GM12878 (cell line): Measurements from ENCODE around the gene FNDC3B. TPM values are rescaled to one million over a fixed set of nuclear protein-coding genes. Genes with fewer than 3 reads are reported as not detected.
A peak's percentile ranks its signal among the peaks of the same experiment; 100 is the strongest.

Experiments used
- BCL11A ChIP-seq: IDR thresholded peaks from 2 replicates; pipeline ENCODE4 v1.6.1; 2011; ENCODE audit warnings: low read depth, low read length
- CBFB ChIP-seq: IDR thresholded peaks from 2 replicates; pipeline ENCODE4 v1.6.1; 2016; ENCODE audit warnings: antibody characterized with exemption, low read depth
- CBX3 ChIP-seq: fragments of 200-600 bp; sonication (generic); IDR thresholded peaks from 2 replicates; pipeline ENCODE4 v1.6.1; 2016; ENCODE audit warnings: low read depth, borderline replicate concordance
- CREM ChIP-seq: IDR thresholded peaks from 2 replicates; pipeline ENCODE4 v1.6.1; 2014; ENCODE audit warnings: antibody characterized with exemption, low read depth
- EED ChIP-seq: sonication (generic); IDR thresholded peaks from 2 replicates; pipeline ENCODE4 v1.6.1; 2016; ENCODE audit warnings: antibody characterized with exemption, low read depth
- FOXK2 ChIP-seq: fragments of 450-650 bp; IDR thresholded peaks from 2 replicates; pipeline ENCODE4 v1.6.1; 2017; ENCODE audit warnings: mild to moderate bottlenecking, moderate library complexity
- FOXM1 ChIP-seq: IDR thresholded peaks from 2 replicates; pipeline ENCODE4 v1.6.1; 2012; ENCODE audit warnings: low read depth, mild to moderate bottlenecking, inconsistent platforms, low read length, moderate library complexity
- IKZF1 ChIP-seq: fragments of 450-650 bp; conservative IDR thresholded peaks from 2 replicates; pipeline ENCODE4 v1.6.1; 2017; ENCODE audit warnings: antibody characterized with exemption, mild to moderate bottlenecking
- IKZF2 ChIP-seq, 2 experiments: fragments of 450-650 bp; IDR thresholded peaks; 2 replicates each; pipeline ENCODE4 v1.6.1; 2017; ENCODE audit warnings: mild to moderate bottlenecking in 2 of 2, moderate library complexity in 2 of 2
- IRF4 ChIP-seq: IDR thresholded peaks from 2 replicates; pipeline ENCODE4 v1.6.1; 2011; ENCODE audit warnings: low read depth, low read length
- JUNB ChIP-seq: IDR thresholded peaks from 2 replicates; pipeline ENCODE4 v1.6.1; 2016; ENCODE audit warnings: antibody characterized with exemption, mild to moderate bottlenecking
- KDM1A ChIP-seq: fragments of 200-600 bp; sonication (generic); IDR thresholded peaks from 2 replicates; pipeline ENCODE4 v1.6.1; 2016; ENCODE audit warnings: borderline replicate concordance
- MEF2B ChIP-seq: fragments of 450-650 bp; IDR thresholded peaks from 2 replicates; pipeline ENCODE4 v1.6.1; 2018; ENCODE audit warnings: mild to moderate bottlenecking, moderate library complexity; ENCODE audit not compliant: partially characterized antibody, poor library complexity, severe bottlenecking
- MLLT1 ChIP-seq: fragments of 450-650 bp; IDR thresholded peaks from 2 replicates; pipeline ENCODE4 v1.6.1; 2016; ENCODE audit warnings: mild to moderate bottlenecking
- NFYA ChIP-seq: IDR thresholded peaks from 2 replicates; pipeline ENCODE4 v1.6.1; 2011; ENCODE audit warnings: low read depth, mild to moderate bottlenecking, low read length, improper control_type of control experiment, borderline replicate concordance
- POLR2AphosphoS5 ChIP-seq: IDR thresholded peaks from 2 replicates; pipeline ENCODE4 v1.6.1; 2011; ENCODE audit warnings: mild to moderate bottlenecking, low read length, inconsistent platforms
- RELB ChIP-seq: fragments of 450-650 bp; IDR thresholded peaks from 2 replicates; pipeline ENCODE4 v1.6.1; 2017; ENCODE audit warnings: low read depth, mild to moderate bottlenecking, moderate library complexity
- RUNX3 ChIP-seq: IDR thresholded peaks from 2 replicates; pipeline ENCODE4 v1.6.1; 2012; ENCODE audit warnings: low read length, inconsistent platforms
- SIX5 ChIP-seq: IDR thresholded peaks from 2 replicates; pipeline ENCODE4 v1.6.1; 2011; ENCODE audit warnings: mild to moderate bottlenecking, low read depth, low read length, moderate library complexity; ENCODE audit not compliant: severe bottlenecking
- SMARCA5 ChIP-seq: fragments of 450-650 bp; IDR thresholded peaks from 2 replicates; pipeline ENCODE4 v1.6.1; 2017; ENCODE audit warnings: mild to moderate bottlenecking
- polyA plus RNA-seq, 11 experiments: library from polyadenylated mRNA; depleted of rRNA in 4 of 11; unstranded in 6 of 11; stranded (reverse) in 5 of 11; fragments of >200 nt; fragmentation: Nextera tagmentation in 4 of 11; fragmentation: Illumina TruSeq in 1 of 11; extraction: Ambion mirVana in 4 of 11; extraction: Trizol in 1 of 11; gene quantifications; 1 replicate in 1 of 11; 2 replicates in 10 of 11; pipeline versions ENCODE4 v1.2.1 to v1.2.3, GENCODE V29; 2011 to 2016; ENCODE audit warnings: inconsistent platforms in 2 of 11, missing spikeins in 2 of 11, low read depth in 1 of 11
- total RNA-seq, 4 experiments: library from RNA; depleted of rRNA in 3 of 4; stranded (reverse); fragments of >200 nt in 3 of 4; fragmentation: Illumina TruSeq in 1 of 4; extraction: Trizol in 1 of 4; gene quantifications; 2 replicates each; pipeline versions ENCODE4 v1.2.1 to v1.2.3, GENCODE V29; 2013 to 2021

FNDC3B gene
- total and polyA plus RNA-seq, 10 of the 15 experiments (the other 5 are each of a cell fraction or from before 2014, with no cell fraction given): 7.9 to 35.0 (median 18.5) TPM

GRCh38 chr3:172094621-172095557 lies 55.5 kb downstream of the FNDC3B start (continued):
- TF ChIP-seq RELB: peak; percentile 33; the same call in 1 of the 2 replicates
- no peak for TF ChIP-seq NFYA
- peak; percentile 40 for TF ChIP-seq MEF2B
- no peak for TF ChIP-seq POLR2AphosphoS5
- peak; percentile 84 for TF ChIP-seq RUNX3
- peak; percentile 36; the same call in 1 of the 2 replicates for TF ChIP-seq SMARCA5
- peak; percentile 71 for TF ChIP-seq IRF4
- no peak for TF ChIP-seq FOXK2
- peak; percentile 81 to 82 for TF ChIP-seq IKZF2 (IDR thresholded peaks at IDR 0.05)
- peak; percentile 62; the same call in 1 of the 2 replicates for TF ChIP-seq FOXM1
- peak; percentile 38; the same call in 1 of the 2 replicates for TF ChIP-seq BCL11A
- TF ChIP-seq CBX3: no peak
- peak; percentile 85 for TF ChIP-seq EED
- TF ChIP-seq JUNB: peak; percentile 80
- TF ChIP-seq MLLT1: 0 out of 2 replicates have a peak, but pooled peaks have one; percentile 47
- 0 out of 2 replicates have a peak, but pooled peaks have one; percentile 23 for TF ChIP-seq CBFB
- TF ChIP-seq SIX5: no peak
- no peak for TF ChIP-seq KDM1A
- TF ChIP-seq IKZF1: peak; percentile 61
- TF ChIP-seq CREM: peak; percentile 40; the same call in 1 of the 2 replicates
